ENCODE measurements around the gene TSGA10.
"Not testable (repeated sequence)": the region's sequence is repeated elsewhere in the genome, so short reads cannot be mapped to it uniquely, and the experiment has no call there.

Gene TSGA10, protein sequence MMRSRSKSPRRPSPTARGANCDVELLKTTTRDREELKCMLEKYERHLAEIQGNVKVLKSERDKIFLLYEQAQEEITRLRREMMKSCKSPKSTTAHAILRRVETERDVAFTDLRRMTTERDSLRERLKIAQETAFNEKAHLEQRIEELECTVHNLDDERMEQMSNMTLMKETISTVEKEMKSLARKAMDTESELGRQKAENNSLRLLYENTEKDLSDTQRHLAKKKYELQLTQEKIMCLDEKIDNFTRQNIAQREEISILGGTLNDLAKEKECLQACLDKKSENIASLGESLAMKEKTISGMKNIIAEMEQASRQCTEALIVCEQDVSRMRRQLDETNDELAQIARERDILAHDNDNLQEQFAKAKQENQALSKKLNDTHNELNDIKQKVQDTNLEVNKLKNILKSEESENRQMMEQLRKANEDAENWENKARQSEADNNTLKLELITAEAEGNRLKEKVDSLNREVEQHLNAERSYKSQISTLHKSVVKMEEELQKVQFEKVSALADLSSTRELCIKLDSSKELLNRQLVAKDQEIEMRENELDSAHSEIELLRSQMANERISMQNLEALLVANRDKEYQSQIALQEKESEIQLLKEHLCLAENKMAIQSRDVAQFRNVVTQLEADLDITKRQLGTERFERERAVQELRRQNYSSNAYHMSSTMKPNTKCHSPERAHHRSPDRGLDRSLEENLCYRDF

DNA sequence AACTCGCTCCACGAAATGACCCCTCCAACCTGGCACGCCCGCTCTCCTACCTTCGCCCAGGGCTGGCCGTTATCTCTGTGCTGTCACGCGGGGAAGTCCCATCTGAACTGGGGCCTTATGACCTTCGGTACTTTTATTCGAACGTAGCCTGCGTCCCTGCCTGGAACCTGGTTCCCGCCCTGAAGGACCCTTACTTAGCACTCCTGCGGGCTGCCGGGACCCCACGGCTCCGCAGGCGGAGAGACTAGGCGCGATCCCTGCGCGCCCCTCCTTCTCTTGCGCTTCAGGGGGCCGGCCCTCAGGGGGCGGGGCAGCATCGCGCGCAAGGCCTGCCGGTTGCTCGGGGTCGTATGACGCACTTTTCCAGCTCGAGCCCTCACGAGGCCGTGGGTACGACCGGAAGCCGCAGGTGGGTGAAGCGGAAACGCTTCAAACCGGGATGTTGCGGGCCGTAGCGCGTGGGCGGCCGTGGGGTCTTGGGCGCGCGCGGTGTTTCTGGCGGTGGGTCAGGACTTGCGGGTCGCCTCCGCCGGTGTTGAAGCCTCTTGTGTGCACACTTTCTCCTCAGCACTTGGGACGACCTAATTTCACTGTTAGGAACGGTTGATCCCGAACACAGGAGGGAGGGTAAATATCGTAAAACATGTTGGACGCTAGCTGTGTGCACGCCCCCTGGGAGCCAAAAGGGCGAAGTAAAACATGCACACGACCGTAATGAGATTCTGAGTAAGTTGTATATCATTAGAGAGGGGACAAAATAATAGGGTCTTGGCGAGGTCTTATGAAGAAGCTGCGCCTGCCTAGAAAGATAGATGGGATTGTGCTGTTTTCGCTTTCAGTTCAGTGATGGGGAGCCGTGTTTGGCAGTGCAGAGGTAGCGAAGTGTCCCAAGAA, at the start of gene TSGA10, which contains the start of gene LIPT1:
Gene TSGA10, minus strand, starts transcription at position 300 of the 894 bp plus-strand sequence. CDS start 45,503 bp downstream, outside the sequence.
Gene LIPT1, plus strand, starts transcription at position 325 of the 894 bp plus-strand sequence. CDS start 6,991 bp downstream, outside the sequence.
- peak; percentile 87 for DNase-seq

DNA sequence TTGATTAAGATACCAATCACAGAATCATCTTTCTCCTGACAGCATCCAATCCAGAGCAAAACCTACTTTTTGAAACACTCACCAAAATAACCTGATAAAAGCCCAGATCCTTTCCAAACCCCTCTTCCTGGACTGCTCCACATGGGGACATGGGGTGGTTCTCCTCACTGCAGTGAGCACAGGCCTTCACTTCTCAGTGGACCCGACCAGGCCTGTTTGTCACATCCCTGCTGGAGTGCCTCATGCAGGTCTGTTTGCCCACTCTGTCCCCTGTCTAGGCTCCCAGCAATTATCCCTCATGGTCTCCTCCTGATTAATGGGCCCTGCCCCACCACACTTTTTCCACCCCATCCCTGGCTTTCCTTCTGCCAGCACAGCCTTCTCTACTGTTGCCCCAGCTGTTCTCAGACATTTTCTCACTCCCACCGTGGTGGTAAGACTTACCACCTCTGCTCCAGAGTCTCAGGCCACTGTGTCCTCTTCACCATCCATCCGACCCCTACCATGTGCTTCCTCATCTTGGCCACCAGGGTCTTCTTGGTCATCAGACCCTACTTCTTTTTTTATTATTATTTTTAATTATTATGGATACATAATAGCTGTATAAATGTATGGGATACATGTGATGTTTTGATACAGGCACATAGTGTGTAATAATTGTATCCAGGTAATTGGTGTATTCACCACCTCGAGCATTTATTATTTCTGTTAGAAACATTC, 47.4 kb upstream of the TSGA10 start:
- DNase-seq, result no peak

DNA sequence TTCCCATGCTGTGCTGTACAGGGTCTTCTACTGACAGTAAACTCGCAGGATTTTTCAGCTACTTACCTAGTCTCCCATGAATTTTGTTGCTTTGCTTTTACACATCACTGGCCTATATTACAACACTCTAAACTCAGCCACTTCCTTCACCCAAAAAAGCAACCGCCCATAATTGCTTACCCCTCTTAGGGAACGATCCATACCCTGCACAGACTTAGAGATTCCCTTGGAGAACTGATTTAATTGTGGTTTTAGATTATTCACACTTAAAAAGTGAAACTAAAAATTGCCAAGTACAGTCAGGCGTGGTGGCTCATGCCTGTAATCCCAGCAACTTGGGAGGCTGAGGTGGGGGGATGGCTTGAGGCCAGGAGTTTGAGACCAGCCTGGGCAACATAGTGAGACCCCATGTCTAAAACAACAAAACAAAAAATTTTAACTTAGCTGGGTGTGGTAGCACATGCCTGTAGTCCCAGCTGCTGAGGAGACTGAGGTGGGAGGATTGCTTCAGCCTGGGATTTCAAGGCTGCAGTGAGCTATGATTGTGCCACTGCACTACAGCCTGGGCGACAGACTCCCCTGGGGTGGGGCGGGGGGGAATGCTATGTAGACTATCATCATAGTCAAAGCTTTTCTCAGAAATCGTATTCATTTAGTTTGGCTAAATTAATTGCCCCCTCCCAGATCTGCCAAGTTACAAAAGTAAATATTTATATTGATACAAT, 45.5 kb upstream of the TSGA10 start:
- no peak for DNase-seq

DNA sequence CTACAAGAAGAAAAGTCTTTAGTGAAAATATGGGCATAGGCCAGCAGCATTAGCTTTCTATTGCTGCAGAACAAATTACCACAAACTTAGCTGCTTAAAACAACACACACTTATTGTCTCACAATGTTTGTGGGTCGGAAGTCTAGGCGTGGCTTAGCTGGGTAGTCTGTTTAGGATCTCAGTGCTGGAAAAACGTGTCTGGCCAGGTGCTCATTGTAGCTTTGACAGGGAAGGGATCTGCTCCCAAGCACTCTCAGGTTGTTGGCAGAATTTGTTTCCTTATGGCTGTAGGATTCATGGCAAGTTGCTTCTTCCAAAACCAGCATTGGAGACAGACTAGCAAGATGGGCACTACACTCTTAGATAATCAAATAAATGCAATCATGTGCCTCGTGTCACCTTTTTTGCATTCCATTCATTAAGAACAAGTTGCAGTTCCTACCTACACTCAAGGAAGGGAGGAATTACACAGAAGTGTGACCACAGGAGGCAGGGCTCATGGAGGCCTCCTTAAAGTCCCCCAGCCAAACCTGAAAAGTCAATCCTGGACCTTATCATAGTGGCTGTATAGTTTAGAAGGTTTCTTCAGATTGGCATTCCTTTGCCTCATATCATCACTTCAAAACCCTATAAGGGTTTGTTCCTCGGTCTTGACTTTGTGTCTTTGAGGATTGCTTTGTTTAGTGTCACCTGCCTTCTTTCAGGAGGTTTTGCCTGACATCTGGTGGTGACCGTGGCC, 43.5 kb upstream of the TSGA10 start:
- DNase-seq, result no peak

DNA sequence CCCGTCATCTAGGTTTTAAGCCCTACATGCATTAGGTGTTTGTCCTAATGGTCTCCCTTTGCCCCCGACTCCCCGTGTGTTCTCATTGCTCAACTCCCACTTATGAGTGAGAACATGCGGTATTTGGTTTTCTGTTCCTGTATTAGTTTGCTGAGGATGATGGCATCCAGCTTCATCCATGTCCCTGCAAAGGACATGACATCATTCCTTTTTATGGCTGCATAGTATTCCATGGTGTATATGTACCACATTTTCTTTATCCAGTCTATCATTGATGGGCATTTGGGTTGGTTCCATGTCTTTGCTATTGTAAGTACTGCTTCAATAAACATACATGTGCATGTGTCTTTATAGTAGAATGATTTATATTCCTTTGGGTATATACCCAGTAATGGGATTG, 37.6 kb upstream of the TSGA10 start:
- DNase-seq, result not testable (repeated sequence)

DNA sequence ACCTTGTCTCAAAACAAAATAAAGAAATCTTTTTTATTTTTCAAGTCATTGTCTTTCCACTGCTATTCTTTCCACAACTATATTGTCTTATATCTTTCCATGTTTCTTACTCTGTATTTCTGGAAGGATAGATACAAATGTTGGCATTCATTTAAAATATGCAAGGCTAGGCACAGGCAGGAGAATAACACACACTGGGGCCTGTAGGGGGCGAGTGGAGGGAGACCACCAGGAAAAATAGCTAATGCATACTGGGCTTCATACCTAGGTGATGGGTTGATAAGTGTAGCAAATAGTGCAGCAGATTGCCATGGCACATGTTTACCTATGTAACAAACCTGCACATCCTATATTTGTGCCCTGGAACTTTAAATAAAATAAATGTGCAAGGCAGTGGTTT, 35.8 kb upstream of the TSGA10 start:
- no peak for DNase-seq

DNA sequence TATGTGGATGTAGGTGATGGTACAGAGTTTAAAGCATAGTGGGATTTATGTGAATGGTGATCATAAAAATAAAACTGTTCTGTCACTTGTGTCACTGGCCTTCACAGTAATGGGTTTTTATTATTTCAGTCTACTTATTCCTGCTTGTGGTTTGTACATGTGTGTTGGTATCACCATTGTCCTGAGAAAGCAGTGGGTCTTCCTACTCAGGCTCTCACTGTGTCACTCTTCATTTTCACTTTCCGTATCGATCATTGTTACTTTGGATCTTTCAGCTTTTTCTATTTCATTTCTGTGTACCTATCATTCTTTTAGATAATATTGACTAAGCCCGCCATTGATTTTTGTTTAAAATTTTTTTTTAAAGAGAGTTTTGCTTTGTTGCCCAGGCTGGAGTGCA, 33.6 kb upstream of the TSGA10 start:
- no peak for DNase-seq

DNA sequence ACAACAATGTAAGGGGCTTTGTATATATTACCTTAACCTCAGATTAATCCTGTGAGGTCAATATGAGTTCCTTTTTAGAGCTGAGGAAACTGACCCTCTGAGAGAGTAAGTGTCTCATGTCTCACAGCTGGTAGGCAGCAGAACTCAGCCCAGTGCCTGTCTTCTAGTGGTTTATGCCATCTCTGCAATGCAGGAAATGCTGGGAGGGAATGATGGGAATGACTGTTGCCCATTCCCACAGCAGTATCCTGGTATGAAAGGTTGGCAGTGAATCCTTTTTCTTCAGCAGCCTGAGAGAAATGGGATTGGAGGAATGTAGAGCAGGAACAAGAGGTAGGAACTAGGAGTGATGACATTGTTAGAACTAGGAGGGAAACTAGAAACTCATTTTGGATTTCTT, 32.3 kb upstream of the TSGA10 start:
- DNase-seq, result no peak

DNA sequence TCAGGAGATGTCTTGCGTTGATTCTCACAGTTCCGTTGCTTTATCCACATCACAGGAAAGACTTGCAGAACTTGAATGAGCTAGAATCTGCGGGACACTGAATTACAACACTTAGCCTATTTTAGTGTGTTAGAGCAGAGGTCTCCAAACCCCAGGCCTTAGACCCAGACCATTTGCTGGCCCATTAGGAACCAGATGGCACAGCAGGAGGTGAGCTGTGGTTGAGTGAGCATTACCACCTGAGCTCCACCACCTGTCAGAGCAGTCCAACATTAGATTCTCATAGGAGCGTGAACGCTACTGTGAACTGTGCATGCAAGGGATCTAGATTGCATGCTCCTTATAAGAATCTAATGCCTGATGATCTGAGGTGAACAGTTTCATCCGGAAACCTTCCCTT, 30.1 kb upstream of the TSGA10 start:
- no peak for DNase-seq

DNA sequence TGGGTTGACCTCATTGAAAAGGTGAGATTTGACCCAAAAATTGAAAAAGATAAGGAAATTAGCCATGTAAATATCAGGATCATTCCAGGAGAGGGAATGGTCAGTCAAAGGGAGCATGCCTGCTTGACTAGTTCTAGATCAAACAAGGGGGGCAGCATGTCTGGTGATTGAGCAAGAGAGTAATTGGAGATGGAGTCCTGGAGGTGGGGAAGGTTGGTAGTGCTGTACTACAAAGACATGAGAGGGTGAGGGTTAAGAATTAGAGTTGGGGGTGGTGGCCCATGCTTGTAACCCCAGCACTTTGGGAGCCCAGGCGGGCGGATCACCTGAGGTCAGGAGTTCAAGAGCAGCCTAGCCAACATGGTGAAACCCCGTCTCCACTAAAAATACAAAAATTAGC, 28.3 kb upstream of the TSGA10 start:
- DNase-seq, result no peak

DNA sequence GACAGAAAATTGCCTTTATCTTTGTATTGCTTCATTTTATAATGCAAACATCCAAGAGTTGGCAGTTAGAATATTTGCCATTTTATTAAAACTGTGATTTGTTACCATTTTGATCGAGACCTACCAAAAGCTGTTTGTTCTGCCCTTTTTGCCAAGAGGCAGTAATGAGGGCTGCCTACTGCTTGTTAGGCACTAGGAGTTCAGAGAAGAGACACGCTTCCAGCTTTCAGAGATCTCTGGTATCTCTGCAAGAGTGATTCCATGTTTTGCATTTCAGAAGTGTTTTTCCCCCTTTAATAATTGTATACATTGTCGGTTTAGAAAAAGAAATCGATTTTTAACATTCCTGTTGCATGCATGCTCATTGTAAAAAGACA, 26.9 kb upstream of the TSGA10 start:
- no peak for DNase-seq

DNA sequence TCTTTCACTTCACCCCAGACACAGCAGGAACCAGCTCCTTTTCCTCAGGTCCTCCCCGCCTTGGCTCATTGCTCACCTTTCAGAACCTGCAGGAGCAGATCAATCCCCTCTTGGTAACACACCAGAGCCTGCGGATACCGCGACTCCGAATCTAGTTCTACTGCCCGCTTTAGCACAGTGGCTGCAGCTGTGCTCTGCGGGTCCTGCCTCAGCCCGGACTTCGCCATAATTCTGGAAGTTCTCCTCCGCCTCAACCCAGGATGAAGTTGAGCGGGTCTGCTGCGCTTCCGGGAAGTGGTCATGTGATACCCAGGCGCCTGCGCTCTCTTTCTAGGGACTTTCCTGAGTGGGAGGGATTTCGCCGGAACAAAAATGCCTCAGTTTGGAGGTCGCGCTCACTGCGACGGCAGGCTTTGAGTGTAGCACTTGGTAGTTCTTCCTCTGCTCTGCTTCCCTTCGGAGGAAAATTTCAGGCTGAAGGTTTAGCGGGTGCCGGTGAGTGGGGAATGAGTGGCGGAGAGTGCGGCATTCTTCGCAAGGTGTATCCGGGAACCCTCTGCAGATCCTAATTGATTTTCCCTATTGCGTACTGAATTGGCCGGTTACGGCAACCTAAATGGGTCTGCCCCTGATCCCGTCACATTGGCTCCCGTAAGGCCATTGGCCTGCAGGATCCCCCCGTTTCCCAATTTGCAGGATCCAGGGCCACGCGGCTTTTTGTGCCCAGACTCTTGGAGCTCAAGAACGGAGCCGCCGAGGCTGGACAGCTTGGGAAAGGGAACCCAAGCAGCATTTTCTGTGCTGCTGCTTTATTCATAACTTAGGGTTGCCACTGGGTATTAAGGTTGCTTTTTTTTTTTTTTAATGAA, 26.2 kb upstream of the TSGA10 start, which contains the start of the genes MITD1 and MRPL30:
Gene MITD1, minus strand, starts transcription at position 304 of the 869 bp plus-strand sequence. Its CDS starts 77 bp downstream, at position 227.
Gene MRPL30, plus strand, starts transcription at position 430 of the 869 bp plus-strand sequence. CDS start 5,020 bp downstream, outside the sequence.
- peak; percentile 84 for DNase-seq

DNA sequence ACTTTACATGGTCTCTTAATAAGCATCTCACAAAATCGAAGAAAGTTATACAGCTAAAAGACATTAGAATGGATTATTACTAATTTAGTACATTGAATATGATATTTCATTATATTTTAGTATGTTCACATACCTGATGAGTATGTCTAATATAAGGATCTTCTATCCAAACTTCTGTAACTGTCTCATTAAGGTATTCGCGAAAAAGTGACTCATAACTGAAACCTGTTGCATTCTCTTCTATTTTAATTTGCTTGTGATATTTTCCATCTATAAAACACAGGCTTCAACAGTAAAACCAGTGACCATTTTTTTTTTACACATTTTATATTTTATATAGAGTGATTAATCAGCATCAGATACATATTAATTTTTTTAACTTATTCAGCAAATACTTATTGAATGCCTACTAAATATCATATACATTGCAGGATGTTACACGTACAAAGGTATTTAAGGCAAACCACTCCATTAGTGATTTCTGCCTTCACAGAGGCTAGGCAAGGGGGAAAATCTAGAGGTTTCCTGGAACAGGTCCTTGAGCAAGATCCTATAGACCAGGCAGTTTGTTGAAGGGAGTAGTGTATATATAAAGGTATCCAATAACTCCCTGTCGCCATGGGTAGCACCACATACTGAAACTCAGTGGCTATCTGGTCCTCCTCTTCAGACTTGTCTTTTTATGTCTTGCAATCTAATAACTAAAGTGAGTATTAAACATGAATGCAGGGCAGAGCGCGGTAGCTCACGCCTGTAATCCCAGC, 16.8 kb upstream of the TSGA10 start:
- DNase-seq, result no peak

DNA sequence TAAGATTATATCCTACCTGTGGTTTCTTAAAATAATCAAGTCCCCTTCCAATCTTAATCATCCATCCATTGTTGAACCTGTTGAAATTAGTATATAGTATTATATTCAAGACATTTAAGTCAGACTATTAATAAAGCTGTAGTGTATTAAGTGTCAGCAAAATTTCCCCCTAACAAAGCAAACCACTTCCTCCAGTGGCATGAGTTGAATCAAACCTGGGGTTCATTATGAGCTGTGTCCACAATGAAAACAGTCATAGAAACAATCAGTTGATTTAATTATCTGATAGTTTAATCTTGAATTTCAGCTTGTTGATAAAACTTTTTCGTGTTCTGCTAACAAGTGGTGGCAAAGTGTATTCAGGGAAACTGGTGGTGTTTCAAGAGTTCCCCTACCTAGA, 14.8 kb upstream of the TSGA10 start:
- DNase-seq, result no peak

DNA sequence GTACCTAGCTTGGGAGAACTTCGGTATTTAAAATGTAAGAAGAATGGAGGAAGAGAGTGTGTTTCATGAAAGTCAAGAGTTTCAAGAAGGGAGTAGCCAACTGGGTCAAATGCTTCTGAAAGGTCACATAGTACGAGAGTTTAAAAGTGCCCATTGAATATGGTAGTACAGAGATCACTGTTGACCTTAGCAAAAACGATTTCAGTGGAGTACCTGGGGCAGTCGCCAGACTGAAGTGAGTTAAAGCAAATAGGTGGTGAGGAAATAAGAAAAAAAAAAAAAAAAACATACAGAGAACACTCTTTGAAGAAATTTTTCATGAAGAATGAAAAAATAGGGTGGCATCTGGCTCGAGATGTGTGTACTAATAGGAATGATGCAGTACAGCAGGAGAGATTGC, 11.5 kb upstream of the TSGA10 start:
- DNase-seq, result no peak

DNA sequence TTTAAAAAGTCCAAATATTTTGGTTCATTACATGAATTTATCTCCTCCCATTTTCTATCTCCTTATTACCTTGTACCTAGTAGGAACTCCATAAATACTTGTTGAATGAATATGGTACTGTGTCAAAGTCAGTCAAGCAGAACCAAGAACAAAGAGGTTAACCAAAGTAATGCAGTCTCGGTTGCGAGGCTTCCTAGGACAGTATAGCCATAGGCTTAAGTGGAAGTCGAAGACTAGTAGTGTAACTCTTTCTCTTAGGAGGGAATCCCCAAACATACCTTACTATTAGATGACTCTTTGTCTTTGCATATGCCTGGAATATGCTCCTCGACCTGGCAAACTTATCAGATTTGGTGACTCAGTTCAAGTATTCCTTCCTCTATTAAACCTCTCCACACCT, 4.9 kb upstream of the TSGA10 start:
- no peak for DNase-seq

DNA sequence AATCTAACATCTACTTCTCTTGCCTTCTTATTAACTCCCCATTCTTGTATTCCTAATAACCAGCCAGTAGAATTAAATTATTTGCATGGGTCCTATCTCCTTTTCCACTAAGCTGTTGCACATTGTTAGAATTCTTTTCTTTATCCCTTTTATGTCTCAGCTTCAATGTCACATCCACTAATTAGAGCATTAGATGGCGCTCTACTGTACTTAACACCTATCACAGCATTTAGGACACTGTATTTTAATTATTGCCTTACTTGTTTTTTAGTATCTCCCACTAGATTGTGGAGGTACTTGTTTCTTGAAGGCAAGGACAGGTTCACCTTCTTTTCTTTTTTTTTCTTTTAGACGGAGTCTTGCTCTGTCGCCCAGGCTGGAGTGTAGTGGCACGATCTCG, 3.9 kb upstream of the TSGA10 start:
- DNase-seq, result no peak

DNA sequence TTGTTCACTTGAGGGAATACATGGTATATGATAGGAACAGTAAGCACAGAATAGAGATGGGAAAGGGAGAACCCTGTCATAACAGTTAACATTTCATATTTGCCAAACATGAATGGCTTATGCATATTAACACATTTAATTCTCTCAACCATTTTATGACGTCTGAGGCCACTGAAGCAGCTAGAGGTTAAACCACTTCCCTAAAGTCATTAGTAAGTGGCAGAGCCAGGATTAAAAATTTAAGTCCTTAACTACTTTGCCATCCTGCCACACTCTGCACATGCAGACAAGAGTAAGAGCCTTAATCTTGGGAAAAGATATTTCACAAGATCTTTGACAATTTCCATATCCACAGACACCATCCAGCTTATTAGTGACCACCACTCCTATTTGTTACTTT, 2.1 kb upstream of the TSGA10 start:
- no peak for DNase-seq
